Measurements from ENCODE around the gene TTLL11.

The TTLL11 gene

DNA sequence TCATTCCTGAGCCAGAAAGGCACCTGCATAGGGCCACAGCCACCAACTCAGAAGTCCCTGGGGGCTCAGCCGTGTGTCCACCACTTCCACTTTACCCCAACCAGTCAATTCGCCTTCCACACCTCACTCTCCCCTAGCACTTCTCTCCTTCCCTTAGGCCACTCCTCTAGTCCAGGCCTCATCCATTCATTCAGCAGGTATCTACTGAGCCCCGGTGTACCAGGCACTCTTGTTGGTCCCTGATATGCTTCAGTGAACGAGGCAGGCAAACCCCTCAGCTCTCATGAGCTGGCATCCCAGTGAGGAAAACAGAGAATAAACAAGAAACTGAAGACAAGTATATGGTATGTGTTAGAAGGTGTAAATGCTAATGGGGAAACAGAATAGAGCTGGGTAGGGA is 37.7 kb upstream of the TTLL11 start:
- H3K27me3 ChIP-seq (ENCODE audit: control insufficient read depth, insufficient read depth, low read length): peaks cover 14% of the 10 kb centered on the region
- H3K4me1 ChIP-seq (ENCODE audit: control insufficient read depth, insufficient read depth, low read length): peaks cover 16% of the 10 kb centered on the region
- no peaks in the 10 kb centered on the region for H3K36me3 ChIP-seq (ENCODE audit: insufficient read depth, low read length)
- H3K4me2 ChIP-seq (ENCODE audit: low read length): no peak overlapping the region
- H3K4me3 ChIP-seq (ENCODE audit: low read length): no peak overlapping the region
- H3K9ac ChIP-seq (ENCODE audit: low read depth, low read length): no peak overlapping the region
- no peaks in the 10 kb centered on the region for H3K9me3 ChIP-seq (replicated peaks; ENCODE audit: low read length)

DNA sequence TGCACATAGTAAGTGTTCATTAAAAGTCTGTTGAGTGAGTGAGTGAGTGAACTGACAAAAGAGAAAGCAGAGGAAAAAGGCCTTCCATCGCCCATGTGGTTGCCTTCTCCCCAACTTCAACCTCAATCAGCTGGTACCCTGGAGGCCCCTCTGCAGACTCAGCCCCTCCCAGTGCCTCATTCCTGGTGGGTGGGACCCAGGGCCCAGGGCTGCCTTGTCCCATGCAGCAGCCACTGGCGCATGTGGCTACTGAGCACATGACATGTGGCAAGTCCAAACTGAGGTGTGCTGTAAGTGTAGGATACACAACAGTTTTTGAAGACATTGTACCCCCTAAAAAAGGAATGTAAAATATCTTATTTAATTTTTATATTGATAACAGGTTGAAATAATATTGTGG is 36.9 kb upstream of the TTLL11 start:
- H3K4me3 ChIP-seq (ENCODE audit: low read length): no peak overlapping the region
- no peaks in the 10 kb centered on the region for H3K9me3 ChIP-seq (replicated peaks; ENCODE audit: low read length)
- no peaks in the 10 kb centered on the region for H3K36me3 ChIP-seq (ENCODE audit: insufficient read depth, low read length)
- peaks cover 20% of the 10 kb centered on the region for H3K4me1 ChIP-seq (ENCODE audit: control insufficient read depth, insufficient read depth, low read length)
- no peak overlapping the region for H3K9ac ChIP-seq (ENCODE audit: low read depth, low read length)
- H3K27me3 ChIP-seq (ENCODE audit: control insufficient read depth, insufficient read depth, low read length): peaks cover 14% of the 10 kb centered on the region
- no peak overlapping the region for H3K4me2 ChIP-seq (ENCODE audit: low read length)

DNA sequence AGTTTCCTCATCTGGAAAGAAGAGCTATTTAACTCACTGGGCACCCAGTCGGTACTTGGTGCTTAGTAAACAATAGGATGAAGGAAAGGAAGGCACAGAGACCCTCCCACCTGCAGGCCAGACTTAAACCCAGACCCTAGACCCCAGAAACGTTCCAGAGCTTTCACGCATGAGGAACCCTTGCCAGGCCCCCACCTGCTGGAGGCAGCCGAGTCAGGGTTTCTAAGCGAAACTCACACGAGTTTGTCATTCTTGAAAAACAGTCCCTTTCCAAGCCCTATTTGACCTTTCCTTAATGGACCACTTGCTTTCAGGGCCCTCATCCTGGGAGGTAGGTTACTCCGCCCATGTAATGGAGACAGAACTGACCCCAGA is 35.8 kb upstream of the TTLL11 start:
- no peaks in the 10 kb centered on the region for H3K36me3 ChIP-seq (ENCODE audit: insufficient read depth, low read length)
- no peaks in the 10 kb centered on the region for H3K9me3 ChIP-seq (replicated peaks; ENCODE audit: low read length)
- no peak overlapping the region for H3K4me3 ChIP-seq (ENCODE audit: low read length)
- no peak overlapping the region for H3K9ac ChIP-seq (ENCODE audit: low read depth, low read length)
- peaks cover 15% of the 10 kb centered on the region for H3K4me1 ChIP-seq (ENCODE audit: control insufficient read depth, insufficient read depth, low read length)
- H3K4me2 ChIP-seq (ENCODE audit: low read length): no peak overlapping the region
- H3K27me3 ChIP-seq (ENCODE audit: control insufficient read depth, insufficient read depth, low read length): peaks cover 19% of the 10 kb centered on the region

DNA sequence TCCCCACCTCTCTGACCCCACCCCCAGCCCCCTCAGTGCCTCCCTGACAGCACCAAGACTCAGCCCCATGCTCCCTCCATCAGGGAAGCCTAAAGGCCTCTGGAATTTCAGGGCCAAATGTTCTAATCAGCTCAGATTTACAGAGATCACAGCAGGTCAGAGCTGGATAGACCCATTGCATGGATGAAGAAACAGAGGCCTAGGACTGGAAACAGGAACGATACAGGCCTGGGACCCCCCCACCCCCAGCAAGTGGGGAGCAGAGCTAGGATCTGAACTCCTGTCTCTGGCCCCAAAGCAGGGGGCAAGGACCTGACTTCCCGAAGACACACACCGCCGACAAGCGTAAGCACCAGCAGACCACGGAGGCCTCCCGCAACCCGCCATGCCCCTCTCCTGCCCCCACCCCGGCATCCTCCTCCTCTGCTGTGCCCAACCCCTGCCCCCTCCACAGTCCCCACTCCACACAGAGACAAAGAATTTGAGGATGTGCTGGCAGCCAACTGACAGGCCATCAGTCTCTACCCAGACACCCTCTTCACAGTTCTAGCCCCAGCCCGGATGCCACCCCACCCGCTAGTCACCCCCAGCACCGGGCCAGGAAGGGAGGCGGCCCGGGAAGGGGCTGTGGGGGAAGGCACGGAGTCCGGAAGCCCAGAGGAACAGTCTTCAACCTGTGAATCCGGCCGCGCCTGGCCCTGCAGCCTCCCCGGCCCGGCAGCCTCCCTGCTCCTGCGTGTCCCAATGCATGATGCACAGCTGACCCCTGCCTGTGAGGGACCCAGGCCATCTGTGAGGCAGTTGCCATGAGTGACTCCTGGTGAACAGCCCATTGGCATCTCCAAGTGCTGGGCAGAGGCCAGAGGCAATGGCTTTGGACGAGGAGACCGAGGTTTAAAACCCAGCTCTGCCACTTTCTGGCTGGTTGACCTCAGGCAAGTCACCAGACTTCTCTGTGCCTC is 35.2 kb upstream of the TTLL11 start:
- Histone ChIP-seq H3K36me3 (ENCODE audit: insufficient read depth, low read length) (no peaks in the 10 kb centered on the region), H3K4me1 (ENCODE audit: control insufficient read depth, insufficient read depth, low read length) (peaks cover 15% of the 10 kb centered on the region), H3K4me3 (ENCODE audit: low read length) (no peak overlapping the region), H3K27me3 (ENCODE audit: control insufficient read depth, insufficient read depth, low read length) (peaks cover 19% of the 10 kb centered on the region), H3K9me3 (replicated peaks; ENCODE audit: low read length) (no peaks in the 10 kb centered on the region), H3K9ac (ENCODE audit: low read depth, low read length) (no peak overlapping the region), H3K4me2 (ENCODE audit: low read length) (no peak overlapping the region)

DNA sequence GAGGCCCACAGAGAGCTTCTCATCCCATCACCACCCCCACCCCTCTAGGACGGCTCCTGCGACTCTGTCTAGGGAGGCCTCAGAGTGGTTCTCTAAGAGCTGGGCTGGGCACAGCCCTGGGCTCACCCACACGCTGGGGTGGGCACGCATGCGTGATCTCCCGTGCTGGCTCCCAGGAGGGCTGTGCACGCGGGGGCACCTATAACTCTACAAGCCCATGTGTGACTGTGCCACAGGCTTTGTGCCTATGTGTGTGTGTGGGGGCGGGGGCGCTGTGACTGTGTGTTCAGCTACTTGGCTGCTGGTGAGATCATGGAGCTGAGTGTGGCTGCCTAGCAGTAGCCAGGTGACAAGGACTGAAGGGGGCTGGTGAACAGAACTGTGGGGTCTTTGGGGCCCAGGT is 34.3 kb upstream of the TTLL11 start:
- H3K9me3 ChIP-seq (replicated peaks; ENCODE audit: low read length): no peaks in the 10 kb centered on the region
- H3K27me3 ChIP-seq (ENCODE audit: control insufficient read depth, insufficient read depth, low read length): peaks cover 19% of the 10 kb centered on the region
- H3K4me1 ChIP-seq (ENCODE audit: control insufficient read depth, insufficient read depth, low read length): peaks cover 15% of the 10 kb centered on the region
- no peak overlapping the region for H3K9ac ChIP-seq (ENCODE audit: low read depth, low read length)
- no peak overlapping the region for H3K4me2 ChIP-seq (ENCODE audit: low read length)
- no peaks in the 10 kb centered on the region for H3K36me3 ChIP-seq (ENCODE audit: insufficient read depth, low read length)
- no peak overlapping the region for H3K4me3 ChIP-seq (ENCODE audit: low read length)

DNA sequence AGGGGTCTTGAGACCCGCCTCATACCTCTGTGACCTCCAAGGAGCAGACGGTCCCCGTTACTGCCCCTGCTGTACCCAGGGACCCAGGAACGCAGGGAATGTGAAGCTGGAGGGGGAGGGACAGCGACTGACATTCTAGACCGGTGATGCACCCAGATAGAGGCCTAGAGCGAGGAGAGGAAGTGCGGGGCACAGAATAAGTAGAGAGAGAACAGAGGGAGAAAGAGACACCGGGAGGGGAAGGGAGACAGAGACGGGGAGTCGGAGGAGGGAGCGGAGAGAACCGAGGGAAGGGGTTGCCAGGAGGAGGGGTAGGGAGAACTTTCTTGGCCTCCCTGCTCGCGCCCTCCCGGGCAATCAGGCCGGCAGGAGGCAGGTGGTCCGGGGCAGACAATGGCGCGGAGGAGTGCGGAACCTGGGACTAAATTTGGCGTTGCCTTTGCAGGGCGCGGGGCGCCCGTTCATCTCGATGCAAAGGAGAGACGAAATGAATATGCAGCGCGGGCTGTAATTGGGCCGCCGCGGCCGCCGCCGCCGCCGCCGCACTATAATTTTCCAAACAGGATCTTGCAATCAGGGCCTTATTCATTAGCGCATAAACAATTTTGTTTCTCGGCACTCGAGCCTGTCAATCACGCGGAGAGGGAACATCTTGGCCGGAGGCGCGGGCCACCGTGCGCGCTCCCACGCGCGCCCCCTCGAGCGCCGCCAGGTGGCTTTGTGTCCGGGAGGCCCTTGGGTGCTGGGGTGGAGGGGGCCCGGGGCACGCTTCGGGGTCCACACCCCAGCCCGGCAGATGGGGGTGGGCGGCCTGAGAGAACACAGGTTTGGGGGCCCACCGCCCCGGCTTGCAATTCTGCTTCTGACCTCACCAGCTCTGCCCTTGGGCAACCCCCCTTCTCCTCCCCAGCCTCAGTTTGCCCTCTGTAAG is 33.5 kb upstream of the TTLL11 start:
- peak overlapping the region; percentile 81 for H3K4me2 ChIP-seq (ENCODE audit: low read length)
- H3K4me1 ChIP-seq (ENCODE audit: control insufficient read depth, insufficient read depth, low read length): peaks cover 15% of the 10 kb centered on the region
- no peaks in the 10 kb centered on the region for H3K36me3 ChIP-seq (ENCODE audit: insufficient read depth, low read length)
- peaks cover 19% of the 10 kb centered on the region for H3K27me3 ChIP-seq (ENCODE audit: control insufficient read depth, insufficient read depth, low read length)
- peak overlapping the region; percentile 41 for H3K4me3 ChIP-seq (ENCODE audit: low read length)
- H3K9ac ChIP-seq (ENCODE audit: low read depth, low read length): no peak overlapping the region
- H3K9me3 ChIP-seq (replicated peaks; ENCODE audit: low read length): no peaks in the 10 kb centered on the region

DNA sequence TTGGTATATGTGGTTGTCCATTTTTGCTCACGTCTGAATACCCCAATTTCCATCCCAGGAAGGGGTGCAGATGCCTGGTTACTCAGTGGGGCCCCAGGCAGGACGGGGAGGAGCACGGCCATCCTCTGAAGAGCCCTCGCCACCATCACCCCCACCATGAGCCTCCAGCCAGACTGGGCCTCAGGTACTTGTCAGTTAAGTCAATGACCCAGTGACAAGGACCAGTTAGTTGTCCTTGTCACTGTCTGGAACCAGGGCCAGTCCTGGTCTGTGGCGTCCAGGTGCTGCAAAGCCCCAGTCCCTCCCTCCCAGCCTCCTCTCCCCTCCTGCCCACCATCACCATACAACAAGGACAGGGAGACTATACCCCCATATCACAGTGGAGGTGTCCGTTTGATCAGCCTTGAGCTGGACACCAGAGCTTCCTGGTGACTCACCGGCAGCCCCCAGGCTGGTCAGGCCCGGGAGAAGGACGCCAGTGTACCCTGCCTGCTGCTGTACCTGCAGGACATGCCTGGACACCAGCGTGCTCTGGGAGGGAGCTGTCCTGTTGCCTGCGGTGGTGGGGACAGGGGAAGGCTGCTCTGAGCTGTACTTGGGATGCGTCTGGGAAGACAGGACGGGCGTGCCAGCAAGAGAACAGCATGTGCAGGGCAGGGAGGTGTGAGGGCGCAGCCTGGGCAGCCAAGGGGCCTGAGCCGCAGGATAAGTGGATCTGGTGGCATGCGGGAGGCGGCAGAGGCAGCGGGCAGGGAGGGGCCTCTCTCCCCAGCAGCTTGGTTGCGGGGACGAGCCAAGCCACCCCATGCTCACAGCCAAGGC is 32.6 kb upstream of the TTLL11 start:
- Histone ChIP-seq H3K4me2 (ENCODE audit: low read length) (peak overlapping the region; percentile 81), H3K4me3 (ENCODE audit: low read length) (peak overlapping the region; percentile 41), H3K9me3 (replicated peaks; ENCODE audit: low read length) (no peaks in the 10 kb centered on the region), H3K36me3 (ENCODE audit: insufficient read depth, low read length) (no peaks in the 10 kb centered on the region), H3K27me3 (ENCODE audit: control insufficient read depth, insufficient read depth, low read length) (peaks cover 13% of the 10 kb centered on the region), H3K9ac (ENCODE audit: low read depth, low read length) (no peak overlapping the region), H3K4me1 (ENCODE audit: control insufficient read depth, insufficient read depth, low read length) (peaks cover 15% of the 10 kb centered on the region)

DNA sequence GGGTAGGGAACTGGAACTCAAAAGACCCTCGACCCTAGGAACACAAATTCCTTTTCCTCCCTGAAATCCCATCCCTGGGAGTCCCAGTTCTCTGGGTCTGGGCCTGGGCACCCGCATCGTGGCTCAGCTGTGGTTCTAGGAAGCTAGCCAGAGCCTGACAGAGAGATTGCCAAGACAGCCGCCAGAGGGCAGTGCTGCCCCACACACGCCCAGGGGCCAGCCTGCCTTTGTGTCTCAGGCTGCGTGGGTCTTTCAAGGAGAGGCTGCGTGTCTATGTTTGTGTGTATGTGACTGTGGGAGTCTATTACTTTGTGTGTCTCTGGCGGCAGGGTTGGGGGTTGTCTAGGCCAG is 32.0 kb upstream of the TTLL11 start:
- Histone ChIP-seq H3K36me3 (ENCODE audit: insufficient read depth, low read length) (no peaks in the 10 kb centered on the region), H3K27me3 (ENCODE audit: control insufficient read depth, insufficient read depth, low read length) (peaks cover 11% of the 10 kb centered on the region), H3K4me3 (ENCODE audit: low read length) (no peak overlapping the region)

DNA sequence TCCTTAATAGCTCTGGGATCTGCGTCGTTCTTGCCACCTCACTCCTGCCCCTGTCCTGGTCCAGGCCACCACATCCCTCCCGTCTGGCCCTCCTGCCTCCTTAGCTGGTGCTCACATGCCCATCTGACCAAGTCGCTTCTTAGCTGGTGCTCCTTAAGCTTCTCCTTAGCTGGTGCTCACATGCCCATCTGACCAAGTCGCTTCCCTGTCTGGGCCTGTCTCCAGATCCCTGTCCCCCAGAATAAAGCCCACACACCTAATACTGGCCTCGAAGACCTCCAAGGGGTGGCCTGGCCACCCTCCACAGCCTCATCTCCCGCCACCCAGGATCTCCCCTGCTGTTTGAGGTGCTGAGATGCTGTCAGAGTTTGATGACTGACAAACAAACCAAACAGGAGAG is 31.4 kb upstream of the TTLL11 start:
- Histone ChIP-seq H3K27me3 (ENCODE audit: control insufficient read depth, insufficient read depth, low read length) (peaks cover 11% of the 10 kb centered on the region), H3K4me3 (ENCODE audit: low read length) (no peak overlapping the region), H3K4me1 (ENCODE audit: control insufficient read depth, insufficient read depth, low read length) (peaks cover 15% of the 10 kb centered on the region), H3K9me3 (replicated peaks; ENCODE audit: low read length) (no peaks in the 10 kb centered on the region), H3K4me2 (ENCODE audit: low read length) (no peak overlapping the region), H3K9ac (ENCODE audit: low read depth, low read length) (no peak overlapping the region), H3K36me3 (ENCODE audit: insufficient read depth, low read length) (no peaks in the 10 kb centered on the region)

More for the DNA sequence above, 32.0 kb upstream of the TTLL11 start:
- no peak overlapping the region for H3K9ac ChIP-seq (ENCODE audit: low read depth, low read length)
- no peaks in the 10 kb centered on the region for H3K9me3 ChIP-seq (replicated peaks; ENCODE audit: low read length)
- no peak overlapping the region for H3K4me2 ChIP-seq (ENCODE audit: low read length)
- peaks cover 15% of the 10 kb centered on the region for H3K4me1 ChIP-seq (ENCODE audit: control insufficient read depth, insufficient read depth, low read length)

DNA sequence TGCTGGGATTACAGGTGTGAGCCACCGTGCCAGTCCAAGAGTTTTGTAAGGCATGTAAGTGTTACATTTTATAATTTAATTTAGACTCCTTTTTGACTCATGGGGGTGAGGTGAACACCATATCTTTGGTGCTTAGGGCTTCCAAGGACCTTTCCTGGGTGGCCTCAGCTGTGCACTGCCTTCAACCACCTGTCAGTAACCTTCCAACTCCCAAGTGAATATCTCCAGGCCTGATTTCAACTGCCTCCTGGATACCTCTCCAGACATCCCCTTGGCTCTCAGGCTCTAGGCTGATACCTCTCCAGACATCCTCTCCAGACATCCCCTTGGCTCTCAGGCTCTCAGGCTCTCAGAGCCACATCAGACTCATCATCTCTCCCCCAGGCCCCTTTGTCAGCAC is 30.9 kb upstream of the TTLL11 start:
- Histone ChIP-seq H3K4me1 (ENCODE audit: control insufficient read depth, insufficient read depth, low read length) (peaks cover 15% of the 10 kb centered on the region), H3K9ac (ENCODE audit: low read depth, low read length) (no peak overlapping the region), H3K4me2 (ENCODE audit: low read length) (no peak overlapping the region), H3K27me3 (ENCODE audit: control insufficient read depth, insufficient read depth, low read length) (peaks cover 11% of the 10 kb centered on the region), H3K9me3 (replicated peaks; ENCODE audit: low read length) (no peaks in the 10 kb centered on the region), H3K36me3 (ENCODE audit: insufficient read depth, low read length) (no peaks in the 10 kb centered on the region), H3K4me3 (ENCODE audit: low read length) (no peak overlapping the region)
